ENCODE results near the gene CLEC18A.

DNA sequence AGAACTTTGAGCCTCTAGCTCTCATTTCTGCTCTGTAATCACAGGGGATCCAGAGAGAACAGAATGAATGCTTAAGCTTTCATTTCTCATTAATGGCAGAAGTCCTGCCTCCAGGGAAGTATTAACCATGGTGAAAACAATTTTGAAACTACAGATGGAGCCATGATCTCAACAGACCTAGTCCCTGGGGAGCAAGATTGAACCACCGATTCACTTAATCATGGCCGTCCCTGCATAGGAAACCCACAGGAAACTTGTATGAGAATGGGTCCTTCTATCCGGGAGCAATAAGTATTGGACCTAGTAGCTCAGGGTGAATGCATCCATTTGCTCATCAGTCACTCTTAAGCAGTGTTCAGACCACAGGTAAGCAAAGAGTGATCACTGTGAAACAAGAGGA is 40.2 kb upstream of the CLEC18A start:
- TF ChIP-seq, protein P1, sequence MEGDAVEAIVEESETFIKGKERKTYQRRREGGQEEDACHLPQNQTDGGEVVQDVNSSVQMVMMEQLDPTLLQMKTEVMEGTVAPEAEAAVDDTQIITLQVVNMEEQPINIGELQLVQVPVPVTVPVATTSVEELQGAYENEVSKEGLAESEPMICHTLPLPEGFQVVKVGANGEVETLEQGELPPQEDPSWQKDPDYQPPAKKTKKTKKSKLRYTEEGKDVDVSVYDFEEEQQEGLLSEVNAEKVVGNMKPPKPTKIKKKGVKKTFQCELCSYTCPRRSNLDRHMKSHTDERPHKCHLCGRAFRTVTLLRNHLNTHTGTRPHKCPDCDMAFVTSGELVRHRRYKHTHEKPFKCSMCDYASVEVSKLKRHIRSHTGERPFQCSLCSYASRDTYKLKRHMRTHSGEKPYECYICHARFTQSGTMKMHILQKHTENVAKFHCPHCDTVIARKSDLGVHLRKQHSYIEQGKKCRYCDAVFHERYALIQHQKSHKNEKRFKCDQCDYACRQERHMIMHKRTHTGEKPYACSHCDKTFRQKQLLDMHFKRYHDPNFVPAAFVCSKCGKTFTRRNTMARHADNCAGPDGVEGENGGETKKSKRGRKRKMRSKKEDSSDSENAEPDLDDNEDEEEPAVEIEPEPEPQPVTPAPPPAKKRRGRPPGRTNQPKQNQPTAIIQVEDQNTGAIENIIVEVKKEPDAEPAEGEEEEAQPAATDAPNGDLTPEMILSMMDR (IDR thresholded peaks at IDR 0.05; ENCODE audit: low read length) = no peak
- no peak for TF ChIP-seq EZH2 (IDR thresholded peaks at IDR 0.05; ENCODE audit: borderline replicate concordance, low read length)
